ENCODE measurements around the gene RALGAPA2.

GRCh38 chr20:20573797-20574196, 138.6 kb downstream of the RALGAPA2 start:
- TF ChIP-seq ZNF274 (IDR thresholded peaks at IDR 0.05; ENCODE audit: low read depth, low read length) = no peak
- TF ChIP-seq YY1 (IDR thresholded peaks at IDR 0.05; ENCODE audit: insufficient read depth, insufficient read length) = no peak

Measured in NT2/D1 (cell line).